Thyroid gland (tissue), 4 donors: ENCODE data around the gene OR52I1. TPM values are rescaled to one million over a fixed set of nuclear protein-coding genes. Genes with fewer than 3 reads are reported as not detected.

ENCODE experiments used
- DNase-seq, 2 donors: peaks; one replicate each; pipeline ENCODE4 v3.0.0-alpha.2; 2019
- H3K27ac ChIP-seq, 3 donors: fragments of 200-600 bp; sonication (generic); 1 replicate in 2 of 3; 2 replicates in 1 of 3; pipeline ENCODE4 v1.5.1; 2016 to 2019; ENCODE audit warnings: mild to moderate bottlenecking in 1 of 3, moderate library complexity in 1 of 3
- H3K27me3 ChIP-seq: fragments of 200-600 bp; sonication (generic); one replicate; pipeline ENCODE4 v1.5.1; 2019
- H3K36me3 ChIP-seq, 2 donors: fragments of 200-600 bp; sonication (generic); one replicate each; pipeline ENCODE4 v1.5.1; 2016 to 2019
- H3K4me1 ChIP-seq, 2 donors: fragments of 200-600 bp; sonication (generic); one replicate each; pipeline ENCODE4 v1.5.1; 2017 to 2019
- H3K4me3 ChIP-seq, 3 donors: fragments of 200-600 bp; sonication (generic); replicated peaks in 1 of 3; 1 replicate in 2 of 3; 2 replicates in 1 of 3; pipeline ENCODE4 v1.5.1; 2016; ENCODE audit warnings: mild to moderate bottlenecking in 1 of 3
- H3K9me3 ChIP-seq: fragments of 200-600 bp; sonication (generic); one replicate; pipeline ENCODE4 v1.5.1; 2017
- POLR2A ChIP-seq, 2 donors: fragments of 450-650 bp; IDR thresholded peaks; one replicate each; pipeline ENCODE4 v1.6.1; 2017; ENCODE audit warnings: antibody characterized with exemption in 2 of 2, mild to moderate bottlenecking in 2 of 2, moderate library complexity in 1 of 2
- WGBS, 2 donors: methylation state at CpG; one replicate each; pipeline ENCODE4 v1.1.5; 2017; 5-methylcytosine and 5-hydroxymethylcytosine counted together
- intact Hi-C: fragments of 100-400 bp; cut with DNase I; formaldehyde crosslinking; loops from one replicate; pipeline ENCODE4 v1.15.1; 2023
- total RNA-seq, 4 donors: library from RNA; depleted of rRNA; stranded (reverse); fragments of >200 nt; gene quantifications; one replicate each; pipeline ENCODE4 v1.2.3, GENCODE V29; 2016
- TF ChIP-seq, protein P1 (sequence below), 6 experiments: fragments of 200-600 bp in 3 of 6; fragments of 450-650 bp in 3 of 6; sonication (generic) in 3 of 6; IDR thresholded peaks; one replicate each; pipeline ENCODE4 v1.5.1; 2016 to 2019; ENCODE audit warnings: antibody characterized with exemption in 6 of 6, mild to moderate bottlenecking in 2 of 6, inconsistent platforms in 1 of 6, moderate library complexity in 1 of 6

OR52I1 gene
- total RNA-seq, 4 donors from 2014 or later = not detected

DNA sequence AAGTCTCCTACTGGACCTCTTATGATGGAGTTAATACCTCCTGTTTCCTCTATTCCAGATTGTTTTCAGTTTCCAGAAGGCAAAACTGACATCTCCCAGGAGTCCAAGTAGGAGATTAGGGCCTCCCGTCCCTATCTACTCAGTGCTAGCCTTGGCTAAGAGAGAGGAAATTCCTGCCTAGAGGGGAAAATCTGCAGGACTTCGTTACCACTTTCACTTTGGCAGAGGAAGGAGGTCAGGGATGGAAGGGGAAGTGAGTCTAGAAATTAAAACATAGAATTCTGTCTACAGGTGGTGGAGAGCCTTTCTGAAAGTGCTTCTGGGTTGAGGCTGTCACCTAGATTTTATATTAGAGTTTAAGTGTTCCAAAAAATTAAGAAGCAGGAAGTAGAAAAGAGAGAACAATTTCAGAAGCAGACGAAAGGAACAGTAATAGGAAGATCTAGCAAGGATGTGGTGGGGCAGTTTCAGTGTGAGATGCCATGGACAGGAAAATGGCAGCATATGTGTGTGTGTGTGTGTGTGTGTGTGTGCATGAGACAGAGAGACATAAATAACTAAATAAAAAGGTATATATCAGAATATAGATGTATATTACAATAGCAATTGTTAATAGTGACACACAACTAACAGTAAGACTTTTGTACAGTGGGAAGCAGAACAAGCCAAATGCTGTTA, 16.6 kb downstream of the OR52I1 start:
- Histone ChIP-seq H3K4me3 (no peak overlapping the region), H3K27me3 (no peaks in the 10 kb centered on the region), H3K9me3 (no peaks in the 10 kb centered on the region), H3K4me1 (peaks cover 7 to 16% of the 10 kb centered on the region in 2 donors), H3K27ac (no peak overlapping the region), H3K36me3 (no peaks in the 10 kb centered on the region)
- 58 to 60% methylated on average over 3 of the region's 3 CpGs for WGBS, 2 donors
- TF ChIP-seq, protein P1, sequence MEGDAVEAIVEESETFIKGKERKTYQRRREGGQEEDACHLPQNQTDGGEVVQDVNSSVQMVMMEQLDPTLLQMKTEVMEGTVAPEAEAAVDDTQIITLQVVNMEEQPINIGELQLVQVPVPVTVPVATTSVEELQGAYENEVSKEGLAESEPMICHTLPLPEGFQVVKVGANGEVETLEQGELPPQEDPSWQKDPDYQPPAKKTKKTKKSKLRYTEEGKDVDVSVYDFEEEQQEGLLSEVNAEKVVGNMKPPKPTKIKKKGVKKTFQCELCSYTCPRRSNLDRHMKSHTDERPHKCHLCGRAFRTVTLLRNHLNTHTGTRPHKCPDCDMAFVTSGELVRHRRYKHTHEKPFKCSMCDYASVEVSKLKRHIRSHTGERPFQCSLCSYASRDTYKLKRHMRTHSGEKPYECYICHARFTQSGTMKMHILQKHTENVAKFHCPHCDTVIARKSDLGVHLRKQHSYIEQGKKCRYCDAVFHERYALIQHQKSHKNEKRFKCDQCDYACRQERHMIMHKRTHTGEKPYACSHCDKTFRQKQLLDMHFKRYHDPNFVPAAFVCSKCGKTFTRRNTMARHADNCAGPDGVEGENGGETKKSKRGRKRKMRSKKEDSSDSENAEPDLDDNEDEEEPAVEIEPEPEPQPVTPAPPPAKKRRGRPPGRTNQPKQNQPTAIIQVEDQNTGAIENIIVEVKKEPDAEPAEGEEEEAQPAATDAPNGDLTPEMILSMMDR (IDR thresholded peaks at IDR 0.05) = no peak
- no peak for TF ChIP-seq POLR2A (IDR thresholded peaks at IDR 0.05)
- intact Hi-C loops = no loop called here
- no peak for DNase-seq

DNA sequence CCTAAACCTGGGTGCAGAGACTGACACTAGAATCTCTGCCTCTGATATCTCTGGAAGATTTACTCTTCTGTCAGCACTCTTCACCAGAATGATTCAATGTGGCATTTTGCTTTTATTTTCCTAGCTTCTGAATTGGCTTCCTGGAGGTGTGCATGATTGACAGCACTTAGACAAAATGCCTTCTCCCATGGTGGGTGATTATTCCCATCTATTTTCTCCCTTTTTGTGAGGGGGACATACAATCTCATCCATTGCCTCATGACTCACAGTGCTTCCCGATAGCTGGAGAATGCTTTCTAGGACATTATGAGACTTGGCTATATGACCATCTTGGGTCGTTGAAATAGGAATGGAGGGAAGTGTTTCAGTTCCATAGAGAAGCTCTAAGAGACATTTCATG, 18.1 kb downstream of the OR52I1 start:
- no peak for DNase-seq
- no peak for TF ChIP-seq POLR2A (IDR thresholded peaks at IDR 0.05)
- TF ChIP-seq, protein P1 (IDR thresholded peaks at IDR 0.05) = no peak
- H3K27me3 ChIP-seq = no peaks in the 10 kb centered on the region
- no peak overlapping the region for H3K4me3 ChIP-seq
- intact Hi-C loops = no loop called here
- no peak overlapping the region for H3K27ac ChIP-seq
- no peaks in the 10 kb centered on the region for H3K36me3 ChIP-seq
- peaks cover under 1 to 8% of the 10 kb centered on the region in 2 donors for H3K4me1 ChIP-seq
- WGBS, 2 donors = 90 to 94% methylated on average over 2 of the region's 2 CpGs
- H3K9me3 ChIP-seq = no peaks in the 10 kb centered on the region

DNA sequence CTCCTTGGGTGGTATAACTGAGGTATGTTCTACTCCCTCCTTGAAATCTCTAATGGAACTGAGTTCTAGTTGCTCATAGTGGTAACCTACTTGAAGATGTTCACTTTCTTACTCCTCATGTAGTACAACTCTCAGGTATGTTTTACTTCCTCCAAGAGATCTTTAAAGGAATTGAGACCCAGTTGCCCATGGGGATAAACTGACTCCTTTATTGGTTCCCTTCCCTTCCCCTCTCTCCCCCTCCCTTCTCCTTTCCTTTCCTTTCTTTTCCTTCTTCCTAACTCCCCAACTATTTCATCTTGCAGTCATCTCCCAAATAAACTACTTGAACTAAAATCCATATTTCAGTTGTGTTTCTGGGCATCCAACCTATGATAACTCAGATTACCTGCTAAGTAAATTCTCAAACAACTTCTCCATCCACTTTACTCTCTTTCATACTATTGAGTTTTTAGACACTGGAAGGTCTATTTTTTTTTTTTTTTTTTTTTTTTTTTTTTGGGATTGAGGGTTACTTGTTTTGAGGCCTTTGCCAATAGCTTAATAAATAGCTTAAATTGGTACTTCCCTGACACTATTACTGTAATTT, 22.1 kb downstream of the OR52I1 start:
- DNase-seq = no peak
- Histone ChIP-seq H3K4me1 (no peaks in the 10 kb centered on the region), H3K9me3 (no peaks in the 10 kb centered on the region), H3K4me3 (no peak overlapping the region), H3K36me3 (no peaks in the 10 kb centered on the region), H3K27me3 (no peaks in the 10 kb centered on the region), H3K27ac (no peak overlapping the region)
- intact Hi-C loops = no loop called here
- TF ChIP-seq POLR2A (IDR thresholded peaks at IDR 0.05) = no peak
- TF ChIP-seq, protein P1 (IDR thresholded peaks at IDR 0.05) = no peak

DNA sequence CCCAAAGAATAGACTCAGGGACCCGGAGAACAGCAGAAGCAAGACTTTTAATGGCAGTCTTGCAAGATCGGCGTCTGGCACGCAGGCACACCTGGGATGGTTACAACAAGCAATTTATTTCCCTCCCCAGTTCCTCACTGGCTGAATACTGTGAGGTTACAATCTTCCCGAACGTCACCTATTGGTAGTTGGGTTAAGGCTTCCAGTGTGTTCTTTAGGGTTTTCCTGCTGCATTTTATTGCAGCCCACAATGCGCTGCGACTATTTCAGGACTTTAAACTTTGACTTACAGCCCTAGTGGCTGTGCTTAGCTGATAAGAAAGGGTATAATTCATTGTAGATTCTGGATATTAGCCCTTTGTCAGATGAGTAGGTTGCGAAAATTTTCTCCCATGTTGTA, 25.7 kb downstream of the OR52I1 start:
- TF ChIP-seq, protein P1 (IDR thresholded peaks at IDR 0.05) = no peak
- TF ChIP-seq POLR2A (IDR thresholded peaks at IDR 0.05) = no peak
- intact Hi-C loops = no loop called here

More for the DNA sequence above, 25.7 kb downstream of the OR52I1 start:
- 80 to 85% methylated on average over 9 of the region's 9 CpGs for WGBS, 2 donors
- H3K4me1 ChIP-seq = no peaks in the 10 kb centered on the region
- no peak for DNase-seq
- H3K9me3 ChIP-seq = no peaks in the 10 kb centered on the region
- no peak overlapping the region for H3K27ac ChIP-seq
- no peaks in the 10 kb centered on the region for H3K36me3 ChIP-seq
- H3K27me3 ChIP-seq = no peaks in the 10 kb centered on the region
- no peak overlapping the region for H3K4me3 ChIP-seq
